Measurements from ENCODE around the gene NAA10. TPM values are rescaled to one million over a fixed set of nuclear protein-coding genes. Genes with fewer than 3 reads are reported as not detected.

NAA10 gene
- total RNA-seq, 1 experiment from 2014 or later = 124 TPM

GRCh38 chrX:153929576-153929975 is 5.3 kb downstream of the NAA10 start:
- ChIA-PET RAD21 (ENCODE audit: low non-redundant PET in 1 of 2, low total read pairs in 2 of 2, uncharacterized antibody in 2 of 2, unreplicated experiment in 2 of 2) (no interaction called here), CTCF (interaction anchor here (1.4 kb wide), 1 partner anchor 17 kb away, joined by 3 read pairs; no protein-coding TSS in a partner anchor)
- intact Hi-C loops (cut with micrococcal nuclease) = no loop called here

GRCh38 chrX:153928846-153929245 is 6.0 kb downstream of the NAA10 start:
- intact Hi-C loops (cut with micrococcal nuclease) = no loop called here
- Histone ChIP-seq H3K4me3 (replicated peaks in 1 of 2; ENCODE audit: low read depth in 1 of 2, low read length in 2 of 2) (peak overlapping the region; percentile 27 to 35; a peak in 3 of 4 replicates), H3K27me3 (ENCODE audit: insufficient read depth, low read length) (no peaks in the 10 kb centered on the region), H3K9me2 (ENCODE audit: insufficient read depth) (no peaks in the 10 kb centered on the region), H2AFZ (ENCODE audit: low read depth, low read length, poor library complexity, severe bottlenecking) (no peak overlapping the region), H3K4me1 (ENCODE audit: control insufficient read depth in 1 of 2, insufficient read depth in 2 of 2, low read length in 2 of 2) (peaks cover 24 to 46% of the 10 kb centered on the region in 2 experiments), H4K20me1 (ENCODE audit: insufficient read depth) (no peaks in the 10 kb centered on the region), H3K27ac (ENCODE audit: low read depth, low read length) (peak overlapping the region; percentile 62), H3K9ac (ENCODE audit: low read length) (peak overlapping the region; percentile 25; the same call in 1 of the 2 replicates), H3K36me3 (ENCODE audit: control insufficient read depth in 1 of 2, insufficient read depth in 2 of 2, low read length in 2 of 2) (peaks cover 0 to 5% of the 10 kb centered on the region in 2 experiments; a peak in 2 of 4 replicates), H3K9me3 (ENCODE audit: control insufficient read depth in 1 of 2, insufficient read depth in 1 of 2, low read depth in 1 of 2, low read length in 2 of 2) (no peaks in the 10 kb centered on the region), H3K4me2 (ENCODE audit: low read length) (peak overlapping the region; percentile 56), H3K79me2 (ENCODE audit: insufficient read depth, low read length) (peaks cover 42% of the 10 kb centered on the region)
- ChIA-PET CTCF (interaction anchor here (2.5 kb wide), 1 partner anchor 19 kb away, joined by 14 read pairs; no protein-coding TSS in a partner anchor), RAD21 (ENCODE audit: low non-redundant PET in 1 of 2, low total read pairs in 2 of 2, uncharacterized antibody in 2 of 2, unreplicated experiment in 2 of 2) (no interaction called here), POLR2A (interaction anchor here (0.8 to 2.3 kb wide), 6 partner anchors 10 to 455 kb away, joined by 3 to 10 read pairs (median 4); partner anchors contain the start of genes HCFC1, IDH3G, RENBP and SSR4)
- no peak for ATAC-seq
- no peak for DNase-seq (ENCODE audit: low read depth, low spot score)
- BruUV-seq (replicated peaks) = no TSS peak
- TF ChIP-seq EGR1 (IDR thresholded peaks at IDR 0.05; ENCODE audit: low read depth) = no peak
- no peak for TF ChIP-seq SRF (IDR thresholded peaks at IDR 0.05; ENCODE audit: low read depth)
- TF ChIP-seq JUND (IDR thresholded peaks at IDR 0.05) = no peak
- no peak for TF ChIP-seq YY1 (IDR thresholded peaks at IDR 0.05; ENCODE audit: extremely low read depth, insufficient replicate concordance, low read depth, low read length)
- TF ChIP-seq SP1 (IDR thresholded peaks at IDR 0.05; ENCODE audit: low read depth) = no peak
- TF ChIP-seq REST (IDR thresholded peaks at IDR 0.05; ENCODE audit: low read depth) = no peak
- TF ChIP-seq RAD21 (IDR thresholded peaks at IDR 0.05; ENCODE audit: low read depth) = no peak
- no peak for TF ChIP-seq ELF1 (IDR thresholded peaks at IDR 0.05; ENCODE audit: borderline replicate concordance, low read depth)

More at GRCh38 chrX:153929576-153929975, 5.3 kb downstream of the NAA10 start:
- BruUV-seq (replicated peaks) = no TSS peak
- no peak for DNase-seq (ENCODE audit: low read depth, low spot score)
- H3K36me3 ChIP-seq (ENCODE audit: control insufficient read depth in 1 of 2, insufficient read depth in 2 of 2, low read length in 2 of 2) = peaks cover 0 to 5% of the 10 kb centered on the region in 2 experiments; a peak in 2 of 4 replicates
- TF ChIP-seq ATF3 (IDR thresholded peaks at IDR 0.05) (no peak), EZH2 (IDR thresholded peaks at IDR 0.05) (no peak), TCF7L2 (IDR thresholded peaks at IDR 0.05; ENCODE audit: borderline replicate concordance, extremely low read depth, insufficient read depth, insufficient read length) (no peak), SIN3A (IDR thresholded peaks at IDR 0.05; ENCODE audit: low read depth) (no peak), POLR2AphosphoS5 (IDR thresholded peaks at IDR 0.05; ENCODE audit: low read depth, low read length) (no peak), EGR1 (IDR thresholded peaks at IDR 0.05; ENCODE audit: low read depth) (no peak), CEBPB (IDR thresholded peaks at IDR 0.05; ENCODE audit: low read depth) (no peak), MAX (IDR thresholded peaks at IDR 0.05) (no peak), JUND (IDR thresholded peaks at IDR 0.05) (no peak)
- H3K9me3 ChIP-seq (ENCODE audit: control insufficient read depth in 1 of 2, insufficient read depth in 1 of 2, low read depth in 1 of 2, low read length in 2 of 2) = no peaks in the 10 kb centered on the region
- no peaks in the 10 kb centered on the region for H3K9me2 ChIP-seq (ENCODE audit: insufficient read depth)
- H3K9ac ChIP-seq (ENCODE audit: low read length) = 0 out of 2 replicates have a peak overlapping the region, but pooled peaks have one; percentile 17
- no peaks in the 10 kb centered on the region for H4K20me1 ChIP-seq (ENCODE audit: insufficient read depth)
- H3K27me3 ChIP-seq (ENCODE audit: insufficient read depth, low read length) = no peaks in the 10 kb centered on the region
- H3K27ac ChIP-seq (ENCODE audit: low read depth, low read length) = peak overlapping the region; percentile 62
- peaks cover 42% of the 10 kb centered on the region for H3K79me2 ChIP-seq (ENCODE audit: insufficient read depth, low read length)
- peaks cover 22 to 42% of the 10 kb centered on the region in 2 experiments for H3K4me1 ChIP-seq (ENCODE audit: control insufficient read depth in 1 of 2, insufficient read depth in 2 of 2, low read length in 2 of 2)
- POLR2A ChIA-PET = interaction anchor here (2.3 kb wide), 1 partner anchor 41 kb away, joined by 10 read pairs; the partner anchor contains the start of gene HCFC1
- no peak overlapping the region for H2AFZ ChIP-seq (ENCODE audit: low read depth, low read length, poor library complexity, severe bottlenecking)
- H3K4me2 ChIP-seq (ENCODE audit: low read length) = peak overlapping the region; percentile 56
- no peak overlapping the region for H3K4me3 ChIP-seq (replicated peaks in 1 of 2; ENCODE audit: low read depth in 1 of 2, low read length in 2 of 2)
- no peak for ATAC-seq
